GM06990 (cell line): ENCODE measurements around the gene C12orf54.
"Not testable (repeated sequence)": the region's sequence is repeated elsewhere in the genome, so short reads cannot be mapped to it uniquely, and the experiment has no call there.

Source experiments
- DNase-seq: peaks from one replicate; pipeline ENCODE4 v3.0.0-alpha.2; 2011; ENCODE audit not compliant: insufficient read length; ENCODE audit errors: extremely low read depth
- H3K27me3 ChIP-seq: replicated peaks from 2 replicates; pipeline ENCODE4 v1.6.0; 2011; ENCODE audit warnings: low read length; ENCODE audit not compliant: control insufficient read depth, insufficient read depth
- H3K36me3 ChIP-seq: 2 replicates; pipeline ENCODE4 v1.5.1; 2011; ENCODE audit warnings: low read length; ENCODE audit not compliant: control insufficient read depth, insufficient read depth
- H3K4me3 ChIP-seq: replicated peaks from 2 replicates; pipeline ENCODE4 v1.5.1; 2011; ENCODE audit warnings: low read depth, mild to moderate bottlenecking, control low read depth, low read length
- TF ChIP-seq, protein P1 (sequence below): IDR thresholded peaks from 2 replicates; pipeline ENCODE4 v1.5.1; 2011; ENCODE audit warnings: low read length, control low read depth, mild to moderate bottlenecking, inconsistent platforms; ENCODE audit not compliant: insufficient read depth, poor library complexity, severe bottlenecking

The C12orf54 gene

GRCh38 chr12:48472259-48472658, 10.0 kb upstream of the C12orf54 start, which contains the start of gene ANP32D:
TSS of gene ANP32D (plus strand) at chr12:48472559. CDS start at chr12:48472665, 106 bp downstream.
- TF ChIP-seq, protein P1, sequence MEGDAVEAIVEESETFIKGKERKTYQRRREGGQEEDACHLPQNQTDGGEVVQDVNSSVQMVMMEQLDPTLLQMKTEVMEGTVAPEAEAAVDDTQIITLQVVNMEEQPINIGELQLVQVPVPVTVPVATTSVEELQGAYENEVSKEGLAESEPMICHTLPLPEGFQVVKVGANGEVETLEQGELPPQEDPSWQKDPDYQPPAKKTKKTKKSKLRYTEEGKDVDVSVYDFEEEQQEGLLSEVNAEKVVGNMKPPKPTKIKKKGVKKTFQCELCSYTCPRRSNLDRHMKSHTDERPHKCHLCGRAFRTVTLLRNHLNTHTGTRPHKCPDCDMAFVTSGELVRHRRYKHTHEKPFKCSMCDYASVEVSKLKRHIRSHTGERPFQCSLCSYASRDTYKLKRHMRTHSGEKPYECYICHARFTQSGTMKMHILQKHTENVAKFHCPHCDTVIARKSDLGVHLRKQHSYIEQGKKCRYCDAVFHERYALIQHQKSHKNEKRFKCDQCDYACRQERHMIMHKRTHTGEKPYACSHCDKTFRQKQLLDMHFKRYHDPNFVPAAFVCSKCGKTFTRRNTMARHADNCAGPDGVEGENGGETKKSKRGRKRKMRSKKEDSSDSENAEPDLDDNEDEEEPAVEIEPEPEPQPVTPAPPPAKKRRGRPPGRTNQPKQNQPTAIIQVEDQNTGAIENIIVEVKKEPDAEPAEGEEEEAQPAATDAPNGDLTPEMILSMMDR = no peak
- H3K36me3 ChIP-seq = no peaks in the 10 kb centered on the region
- DNase-seq = no peak
- no peaks in the 10 kb centered on the region for H3K27me3 ChIP-seq
- no peak within 1 kb of the TSS for H3K4me3 ChIP-seq

DNA sequence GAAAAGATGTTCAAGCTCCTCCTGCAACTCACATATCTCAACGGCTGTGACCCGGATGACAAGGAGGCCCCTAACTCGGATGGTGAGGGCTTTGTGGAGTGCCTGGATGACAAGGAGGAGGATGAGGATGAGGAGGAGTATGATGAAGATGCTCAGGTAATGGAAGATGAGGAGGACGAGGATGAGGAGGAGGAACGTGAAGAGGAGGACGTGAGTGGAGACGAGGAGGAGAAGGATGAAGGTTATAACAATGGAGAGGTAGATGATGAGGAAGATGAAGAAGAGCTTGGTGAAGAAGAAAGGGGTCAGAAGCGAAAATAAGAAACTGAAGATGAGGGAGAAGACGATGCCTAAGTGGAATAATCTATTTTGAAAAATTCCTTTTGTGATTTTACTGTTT, 9.2 kb upstream of the C12orf54 start:
- Histone ChIP-seq H3K36me3 (no peaks in the 10 kb centered on the region), H3K4me3 (no peak overlapping the region), H3K27me3 (no peaks in the 10 kb centered on the region)
- DNase-seq = no peak
- TF ChIP-seq, protein P1 = no peak

GRCh38 chr12:48474497-48474896, 7.8 kb upstream of the C12orf54 start:
- H3K36me3 ChIP-seq, DNase-seq, H3K27me3 ChIP-seq, H3K4me3 ChIP-seq: not testable (repeated sequence)

DNA sequence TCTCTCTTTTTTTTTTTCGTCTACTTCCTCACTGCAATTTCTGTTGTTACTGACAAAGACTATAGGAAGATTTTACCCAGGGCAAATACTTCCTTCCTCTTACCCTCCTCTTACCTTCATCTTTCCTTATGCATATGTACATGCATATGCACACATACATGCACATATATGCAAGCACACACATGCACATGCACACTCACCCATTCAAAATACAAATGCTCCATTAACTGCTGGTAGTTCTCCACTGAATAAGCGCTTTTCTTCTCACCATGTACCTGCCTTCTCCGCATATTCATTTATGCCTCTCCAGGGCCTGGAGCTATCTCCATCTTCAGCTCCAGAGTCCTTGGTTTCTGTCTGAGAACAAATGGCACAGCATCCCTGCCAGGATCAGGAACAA, 632 bp downstream of the C12orf54 start:
- TF ChIP-seq, protein P1 = no peak
- no peaks in the 10 kb centered on the region for H3K27me3 ChIP-seq
- H3K36me3 ChIP-seq = no peaks in the 10 kb centered on the region
- no peak for DNase-seq
- H3K4me3 ChIP-seq = no peak overlapping the region

DNA sequence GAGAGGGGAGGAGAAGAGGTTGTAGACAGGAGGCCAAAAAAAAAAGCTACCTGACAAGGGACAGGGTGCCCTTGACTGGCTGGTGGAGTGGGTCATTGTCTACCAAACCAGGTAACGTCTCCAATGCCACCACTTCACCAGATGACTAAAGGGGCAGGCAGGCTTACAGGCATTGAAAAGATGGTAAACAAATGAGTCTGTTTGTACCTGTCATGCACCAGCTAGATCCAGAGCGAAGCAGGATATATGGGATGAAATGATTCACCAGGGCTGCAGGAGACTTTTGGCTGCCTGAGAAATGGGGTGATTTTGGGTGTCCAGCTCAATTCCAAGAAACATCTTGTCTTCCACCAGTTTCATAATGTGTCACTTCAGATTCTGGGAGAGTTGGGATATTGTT, 4.0 kb downstream of the C12orf54 start:
- no peaks in the 10 kb centered on the region for H3K27me3 ChIP-seq
- H3K36me3 ChIP-seq = no peaks in the 10 kb centered on the region
- TF ChIP-seq, protein P1 = no peak
- no peak for DNase-seq
- no peak overlapping the region for H3K4me3 ChIP-seq

- Histone ChIP-seq H3K27me3 (no peaks in the 10 kb centered on the region), H3K4me3 (no peak overlapping the region), H3K36me3 (no peaks in the 10 kb centered on the region)
- DNase-seq = no peak
- TF ChIP-seq, protein P1 = no peak
These were observed 4.4 kb downstream of the C12orf54 start for GRCh38 chr12:48486679-48487078.
